Endothelial cell of umbilical vein (primary cell): ENCODE results near the gene SPCS3. TPM values are rescaled to one million over a fixed set of nuclear protein-coding genes. Genes with fewer than 3 reads are reported as not detected.

ENCODE experiments used
- BruUV-seq: library from RNA; stranded (reverse); fragments of 400-500 nt; replicated peaks from 2 replicates; lab custom pipeline; 2021; lab: Mats Ljungman, UMichigan
- CTCF ChIA-PET: fragments of 300-600, 350-600 bp; sonication (Branson Sonifier 250); formaldehyde crosslinking; loops from one replicate; lab custom pipeline; 2021; ENCODE audit warnings: antibody characterized with exemption, inconsistent platforms; lab: Charles Lee
- POLR2A ChIA-PET: fragments of 300-600, 350-600 bp; sonication (Branson Sonifier 250); formaldehyde crosslinking; loops from one replicate; lab custom pipeline; 2021; ENCODE audit warnings: antibody characterized with exemption, inconsistent platforms; lab: Charles Lee
- DNase-seq: peaks from one replicate; pipeline ENCODE4 v3.0.0-alpha.2; 2011; ENCODE audit warnings: low read depth, low spot score
- FAIRE-seq: peaks from 2 replicates; lab custom pipeline; 2011; peaks lifted over from hg19 to GRCh38; lab: Jason Lieb, UNC
- H2AFZ ChIP-seq: 2 replicates; pipeline ENCODE4 v1.6.0; 2012; ENCODE audit warnings: low read depth, low read length, control low read depth, inconsistent platforms
- H3K27ac ChIP-seq: 2 replicates; pipeline ENCODE4 v1.5.1; 2011; ENCODE audit warnings: low read depth, mild to moderate bottlenecking, control low read depth, low read length, moderate library complexity; ENCODE audit not compliant: insufficient read depth
- H3K27me3 ChIP-seq, 2 experiments: 2 replicates each; pipeline versions ENCODE4 v1.6.0 to v1.6.1; 2011; ENCODE audit warnings: low read length in 2 of 2, mixed read lengths in 1 of 2; ENCODE audit not compliant: control insufficient read depth in 2 of 2, insufficient read depth in 2 of 2
- H3K36me3 ChIP-seq, 2 experiments: 2 replicates in 1 of 2; 3 replicates in 1 of 2; pipeline ENCODE4 v1.5.1; 2011; ENCODE audit warnings: low read length in 2 of 2, mild to moderate bottlenecking in 1 of 2, moderate library complexity in 1 of 2; ENCODE audit not compliant: control insufficient read depth in 2 of 2, insufficient read depth in 2 of 2; ENCODE audit errors: extremely low read depth in 1 of 2
- H3K4me1 ChIP-seq: 3 replicates; pipeline ENCODE4 v1.5.1; 2011; ENCODE audit warnings: mild to moderate bottlenecking, low read length; ENCODE audit not compliant: control insufficient read depth, insufficient read depth; ENCODE audit errors: extremely low read depth
- H3K4me2 ChIP-seq: 2 replicates; pipeline ENCODE4 v1.6.1; 2011; ENCODE audit warnings: low read length, control low read depth, mixed read lengths; ENCODE audit not compliant: insufficient read depth
- H3K4me3 ChIP-seq, 3 experiments: fragments of 200-600 bp in 1 of 3; sonication (generic), shearing (Covaris generic) in 1 of 3; replicated peaks in 1 of 3; 2 replicates each; pipeline ENCODE4 v1.5.1; 2011 to 2016; ENCODE audit warnings: control low read depth in 3 of 3, low read length in 3 of 3, mild to moderate bottlenecking in 2 of 3, inconsistent platforms in 1 of 3, low read depth in 1 of 3, moderate library complexity in 1 of 3; ENCODE audit not compliant: insufficient read depth in 1 of 3
- H3K79me2 ChIP-seq: 2 replicates; pipeline ENCODE4 v1.6.0; 2012; ENCODE audit warnings: low read length, inconsistent platforms; ENCODE audit not compliant: control insufficient read depth, insufficient read depth
- H3K9ac ChIP-seq: replicated peaks from 2 replicates; pipeline ENCODE3; 2011; ENCODE audit warnings: low read length, control low read depth; ENCODE audit not compliant: insufficient read depth; ENCODE audit errors: extremely low read depth
- H3K9me1 ChIP-seq: replicated peaks from 3 replicates; pipeline ENCODE4 v1.6.0; 2011; ENCODE audit warnings: mild to moderate bottlenecking, low read length; ENCODE audit not compliant: control insufficient read depth, insufficient read depth; ENCODE audit errors: extremely low read depth
- H3K9me3 ChIP-seq: replicated peaks from 2 replicates; pipeline ENCODE4 v1.5.1; 2012; ENCODE audit warnings: low read length, inconsistent platforms; ENCODE audit not compliant: control insufficient read depth, insufficient read depth
- H4K20me1 ChIP-seq: replicated peaks from 2 replicates; pipeline ENCODE3; 2011; ENCODE audit warnings: mild to moderate bottlenecking, low read length; ENCODE audit not compliant: control insufficient read depth, insufficient read depth; ENCODE audit errors: extremely low read depth
- EZH2 ChIP-seq: IDR thresholded peaks from 2 replicates; pipeline ENCODE4 v1.6.1; 2012; ENCODE audit warnings: borderline replicate concordance, low read depth, mild to moderate bottlenecking, moderate library complexity, low read length, inconsistent platforms; ENCODE audit not compliant: severe bottlenecking
- FOS ChIP-seq: IDR thresholded peaks from 2 replicates; pipeline ENCODE4 v1.6.1; 2011; ENCODE audit warnings: mild to moderate bottlenecking, low read length, moderate library complexity, borderline replicate concordance; ENCODE audit not compliant: insufficient read depth
- GATA2 ChIP-seq: IDR thresholded peaks from 2 replicates; pipeline ENCODE4 v1.7.0; 2011; ENCODE audit warnings: low read depth, mild to moderate bottlenecking, moderate library complexity, mixed read lengths, low read length; ENCODE audit not compliant: insufficient read length, insufficient read depth
- JUN ChIP-seq: IDR thresholded peaks from 2 replicates; pipeline ENCODE4 v1.6.1; 2011; ENCODE audit warnings: borderline replicate concordance, low read depth; ENCODE audit not compliant: insufficient read length, insufficient read depth
- MAX ChIP-seq: IDR thresholded peaks from 2 replicates; pipeline ENCODE4 v1.6.1; 2011; ENCODE audit not compliant: insufficient read depth, insufficient read length
- MYC ChIP-seq: IDR thresholded peaks from one replicate; pipeline ENCODE4 v1.6.1; 2011; ENCODE audit warnings: mild to moderate bottlenecking, low read depth, low read length
- POLR2A ChIP-seq: IDR thresholded peaks from 2 replicates; pipeline ENCODE4 v1.6.1; 2012; ENCODE audit warnings: low read depth, mild to moderate bottlenecking, control low read depth, low read length
- POLR2AphosphoS5 ChIP-seq: IDR thresholded peaks from 2 replicates; pipeline ENCODE4 v1.6.1; 2012; ENCODE audit warnings: low read depth, mild to moderate bottlenecking, control low read depth, low read length, moderate library complexity; ENCODE audit not compliant: insufficient read depth
- dilution Hi-C: fragments of 300-500 bp; cut with MboI; formaldehyde crosslinking; loops from one replicate; pipeline ENCODE4 v1.15.0; 2019; ENCODE audit warnings: low sequenced_read_pairs; ENCODE audit not compliant: extremely low pct_ligation_motif_present
- intact Hi-C: fragments of 100-400 bp; cut with micrococcal nuclease; formaldehyde crosslinking; loops from one replicate; pipeline ENCODE4 v1.10.0; 2022
- polyA plus RNA-seq, 4 experiments: library from polyadenylated mRNA; depleted of rRNA in 3 of 4; stranded (reverse) in 3 of 4; unstranded in 1 of 4; fragments of >200 nt; gene quantifications; 2 replicates each; pipeline versions ENCODE4 v1.2.1 to v1.2.3, GENCODE V29; 2011 to 2012; ENCODE audit warnings: missing spikeins in 1 of 4
- total RNA-seq: library from RNA; stranded (reverse); gene quantifications from 2 replicates; pipeline ENCODE4 v1.2.3, GENCODE V29; 2021
- TF ChIP-seq, protein P1 (sequence below), 2 donors: IDR thresholded peaks; 1 replicate in 1 of 2; 2 replicates in 1 of 2; pipeline ENCODE4 v1.5.1; 2011; ENCODE audit warnings: low read length in 2 of 2, mild to moderate bottlenecking in 2 of 2, moderate library complexity in 2 of 2, control low read depth in 1 of 2, inconsistent platforms in 1 of 2, low read depth in 1 of 2; ENCODE audit not compliant: insufficient read depth in 1 of 2; ENCODE audit errors: extremely low read depth in 1 of 2

Gene SPCS3
- total and polyA plus RNA-seq, 2 donors (not counting 3 experiments of a cell fraction or from before 2014, with no cell fraction given) = 36.4 to 183 TPM

DNA sequence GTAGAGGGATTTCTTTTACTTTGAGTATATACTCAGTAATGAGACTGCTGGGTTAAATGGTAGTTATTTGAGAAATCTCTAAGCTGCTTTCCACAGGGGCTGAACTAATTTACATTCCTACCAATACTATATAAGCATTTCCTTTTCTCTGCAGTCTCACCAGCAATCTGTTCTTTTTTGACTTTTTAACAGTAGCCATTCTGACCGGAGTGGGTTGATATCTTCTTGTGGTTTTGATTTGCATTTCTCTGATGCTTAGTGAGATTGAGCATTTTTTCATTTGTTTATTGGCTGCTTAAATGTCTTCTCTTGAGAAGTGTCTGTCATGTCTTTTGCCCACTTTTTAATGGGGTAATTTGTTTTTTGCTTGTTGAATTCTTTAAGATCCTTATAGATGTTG, 43.3 kb downstream of the SPCS3 start:
- Histone ChIP-seq H3K9me3 (no peaks in the 10 kb centered on the region), H2AFZ (no peak overlapping the region), H3K9me1 (no peaks in the 10 kb centered on the region), H3K4me2 (no peak overlapping the region), H3K27me3 (peaks cover 2 to 5% of the 10 kb centered on the region in 2 experiments), H3K36me3 (no peaks in the 10 kb centered on the region), H3K9ac (no peak overlapping the region), H3K27ac (no peak overlapping the region), H4K20me1 (no peaks in the 10 kb centered on the region), H3K4me3 (no peak overlapping the region), H3K4me1 (no peaks in the 10 kb centered on the region), H3K79me2 (no peaks in the 10 kb centered on the region)
- dilution Hi-C loops = no loop called here
- BruUV-seq = no TSS peak
- FAIRE-seq (peak; percentile 28), DNase-seq (no peak)
- TF ChIP-seq POLR2A (no peak), GATA2 (no peak), FOS (no peak), MYC (no peak), POLR2AphosphoS5 (no peak), JUN (no peak), EZH2 (no peak), MAX (no peak)
- TF ChIP-seq, protein P1, sequence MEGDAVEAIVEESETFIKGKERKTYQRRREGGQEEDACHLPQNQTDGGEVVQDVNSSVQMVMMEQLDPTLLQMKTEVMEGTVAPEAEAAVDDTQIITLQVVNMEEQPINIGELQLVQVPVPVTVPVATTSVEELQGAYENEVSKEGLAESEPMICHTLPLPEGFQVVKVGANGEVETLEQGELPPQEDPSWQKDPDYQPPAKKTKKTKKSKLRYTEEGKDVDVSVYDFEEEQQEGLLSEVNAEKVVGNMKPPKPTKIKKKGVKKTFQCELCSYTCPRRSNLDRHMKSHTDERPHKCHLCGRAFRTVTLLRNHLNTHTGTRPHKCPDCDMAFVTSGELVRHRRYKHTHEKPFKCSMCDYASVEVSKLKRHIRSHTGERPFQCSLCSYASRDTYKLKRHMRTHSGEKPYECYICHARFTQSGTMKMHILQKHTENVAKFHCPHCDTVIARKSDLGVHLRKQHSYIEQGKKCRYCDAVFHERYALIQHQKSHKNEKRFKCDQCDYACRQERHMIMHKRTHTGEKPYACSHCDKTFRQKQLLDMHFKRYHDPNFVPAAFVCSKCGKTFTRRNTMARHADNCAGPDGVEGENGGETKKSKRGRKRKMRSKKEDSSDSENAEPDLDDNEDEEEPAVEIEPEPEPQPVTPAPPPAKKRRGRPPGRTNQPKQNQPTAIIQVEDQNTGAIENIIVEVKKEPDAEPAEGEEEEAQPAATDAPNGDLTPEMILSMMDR (IDR thresholded peaks at IDR 0.05; ENCODE audit: extremely low read depth in 1 of 2, insufficient read depth in 1 of 2, low read depth in 1 of 2, low read length in 2 of 2) = no peak
- ChIA-PET POLR2A (no interaction called here), CTCF (no interaction called here)
- intact Hi-C loops = no loop called here
